Upper lobe of right lung (tissue), 1 donor: ENCODE measurements around the gene AFM. TPM values are rescaled to one million over a fixed set of nuclear protein-coding genes. Genes with fewer than 3 reads are reported as not detected.

Experiments used
- ATAC-seq: fragments of 200-7000 bp; cut with Tn5 transposase; one replicate; pipeline ENCODE4 v1.9.1; 2020; ENCODE audit warnings: mild to moderate bottlenecking, moderate library complexity
- DNase-seq: peaks from one replicate; pipeline ENCODE4 v3.0.0-alpha.2; 2020
- H3K27ac ChIP-seq: fragments of 200-600 bp; one replicate; pipeline ENCODE4 v1.8.0; 2022
- H3K27me3 ChIP-seq: fragments of 200-600 bp; one replicate; pipeline ENCODE4 v1.8.0; 2022; ENCODE audit warnings: mild to moderate bottlenecking
- H3K36me3 ChIP-seq: fragments of 200-600 bp; one replicate; pipeline ENCODE4 v1.8.0; 2022
- H3K4me1 ChIP-seq: fragments of 200-600 bp; one replicate; pipeline ENCODE4 v1.8.0; 2022
- H3K4me3 ChIP-seq: fragments of 200-600 bp; one replicate; pipeline ENCODE4 v1.8.0; 2022; ENCODE audit warnings: mild to moderate bottlenecking
- H3K9me3 ChIP-seq: fragments of 200-600 bp; one replicate; pipeline ENCODE4 v1.8.0; 2022
- CTCF ChIP-seq: fragments of 200-600 bp; IDR thresholded peaks from one replicate; pipeline ENCODE4 v1.8.0; 2022; ENCODE audit warnings: antibody characterized with exemption
- intact Hi-C: fragments of 100-400 bp; cut with DNase I; formaldehyde crosslinking; loops from one replicate; pipeline ENCODE4 v1.11.0; 2022
- total RNA-seq: library from RNA; stranded (reverse); fragmentation: NEBNext Ultra II Directional; extraction: Animal tissue kit (Norgen Biotek cat#: 25700); gene quantifications from one replicate; pipeline ENCODE4 v1.2.1, GENCODE V29; 2021
- donor health status: DM: no; HTN: yes; CAD: no; lungs with severe emphysema.

The AFM gene
- total RNA-seq, 1 donor from 2014 or later = not detected

DNA sequence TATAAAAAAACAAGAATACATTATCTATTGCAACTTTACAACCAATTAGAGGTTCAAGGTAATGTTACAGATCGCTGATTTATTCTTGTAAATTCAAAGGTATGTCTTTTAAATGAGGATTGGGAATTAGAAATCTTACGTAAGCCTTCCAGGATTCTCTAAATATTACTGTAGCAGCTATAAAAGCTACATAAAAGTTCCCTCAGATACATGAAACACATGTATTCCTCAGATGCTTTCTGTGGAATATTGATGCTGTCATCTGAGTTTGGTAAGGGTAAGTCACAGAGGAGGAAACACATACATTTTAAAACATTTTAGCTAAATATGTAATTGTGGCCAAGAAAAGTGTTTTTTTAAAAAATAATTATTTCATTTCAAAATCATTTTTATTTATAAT, 42.1 kb upstream of the AFM start:
- Histone ChIP-seq H3K9me3 (no peaks in the 10 kb centered on the region), H3K4me1 (no peaks in the 10 kb centered on the region), H3K27ac (no peak overlapping the region), H3K36me3 (no peaks in the 10 kb centered on the region), H3K27me3 (no peaks in the 10 kb centered on the region), H3K4me3 (no peak overlapping the region)
- TF ChIP-seq CTCF = no peak
- ATAC-seq (no peak), DNase-seq (no peak)
- intact Hi-C loops = no loop called here

- Histone ChIP-seq H3K4me3 (no peak overlapping the region), H3K9me3 (no peaks in the 10 kb centered on the region), H3K27me3 (no peaks in the 10 kb centered on the region), H3K4me1 (no peaks in the 10 kb centered on the region), H3K36me3 (no peaks in the 10 kb centered on the region), H3K27ac (no peak overlapping the region)
- TF ChIP-seq CTCF = no peak
- intact Hi-C loops = no loop called here
- DNase-seq (no peak), ATAC-seq (no peak)
Measured at GRCh38 chr4:73439991-73440390, 41.6 kb upstream of the AFM start.

DNA sequence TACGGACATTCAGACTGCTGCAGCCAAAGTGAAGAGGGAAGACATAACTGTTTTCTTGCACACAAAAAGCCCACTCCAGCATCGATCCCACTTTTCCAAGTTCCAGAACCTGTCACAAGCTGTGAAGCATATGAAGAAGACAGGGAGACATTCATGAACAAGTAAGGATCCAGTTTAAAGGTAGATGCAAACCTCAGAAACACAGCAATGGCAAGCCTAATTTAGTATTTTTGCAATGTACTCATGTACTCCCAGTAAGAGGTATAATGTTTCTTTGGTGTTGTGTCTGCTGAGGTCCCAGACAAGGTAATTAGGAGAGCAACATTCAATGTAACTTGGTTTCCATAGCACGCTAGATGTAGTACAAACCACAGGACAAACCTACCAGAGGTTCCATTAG, 40.9 kb upstream of the AFM start:
- H3K27me3 ChIP-seq = peaks cover 5% of the 10 kb centered on the region
- DNase-seq (no peak), ATAC-seq (no peak)
- no peaks in the 10 kb centered on the region for H3K4me1 ChIP-seq
- intact Hi-C loops = no loop called here
- no peak for TF ChIP-seq CTCF
- no peak overlapping the region for H3K4me3 ChIP-seq
- H3K27ac ChIP-seq = no peak overlapping the region
- H3K9me3 ChIP-seq = no peaks in the 10 kb centered on the region
- no peaks in the 10 kb centered on the region for H3K36me3 ChIP-seq

DNA sequence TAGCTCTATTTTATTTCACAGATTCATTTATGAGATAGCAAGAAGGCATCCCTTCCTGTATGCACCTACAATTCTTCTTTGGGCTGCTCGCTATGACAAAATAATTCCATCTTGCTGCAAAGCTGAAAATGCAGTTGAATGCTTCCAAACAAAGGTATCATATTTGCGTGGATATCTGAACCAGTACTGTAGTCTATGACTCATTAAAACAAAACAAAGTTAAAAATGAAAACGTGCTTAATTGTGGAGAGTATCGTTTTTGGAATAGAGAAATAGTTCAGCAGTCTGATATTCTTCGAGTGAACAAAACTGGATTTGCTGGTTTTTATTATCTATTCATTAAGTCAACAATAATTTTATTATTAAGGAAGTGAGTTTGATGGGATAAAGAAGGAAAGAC, 39.3 kb upstream of the AFM start:
- ATAC-seq (no peak), DNase-seq (no peak)
- no peak overlapping the region for H3K4me3 ChIP-seq
- no peaks in the 10 kb centered on the region for H3K9me3 ChIP-seq
- intact Hi-C loops = no loop called here
- H3K4me1 ChIP-seq = no peaks in the 10 kb centered on the region
- no peaks in the 10 kb centered on the region for H3K36me3 ChIP-seq
- TF ChIP-seq CTCF = no peak
- H3K27ac ChIP-seq = no peak overlapping the region
- H3K27me3 ChIP-seq = peaks cover 5% of the 10 kb centered on the region

DNA sequence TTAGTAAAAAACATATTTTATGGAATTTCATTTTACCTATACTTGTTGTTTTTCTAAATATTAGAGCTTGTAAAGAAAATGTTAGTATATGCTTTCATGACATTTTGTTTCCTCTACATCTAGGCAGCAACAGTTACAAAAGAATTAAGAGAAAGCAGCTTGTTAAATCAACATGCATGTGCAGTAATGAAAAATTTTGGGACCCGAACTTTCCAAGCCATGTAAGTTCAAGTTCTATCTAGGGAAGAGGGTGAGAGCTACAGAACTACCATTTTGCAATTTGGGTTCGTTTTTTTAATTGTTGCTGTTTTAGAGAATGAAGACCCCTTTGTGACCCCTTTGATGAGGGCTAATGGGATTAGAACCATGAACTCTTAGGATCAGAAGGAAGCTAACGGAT, 38.3 kb upstream of the AFM start:
- Histone ChIP-seq H3K36me3 (no peaks in the 10 kb centered on the region), H3K27ac (no peak overlapping the region), H3K9me3 (no peaks in the 10 kb centered on the region), H3K27me3 (peaks cover 5% of the 10 kb centered on the region), H3K4me1 (no peaks in the 10 kb centered on the region), H3K4me3 (no peak overlapping the region)
- intact Hi-C loops = no loop called here
- ATAC-seq (no peak), DNase-seq (no peak)
- no peak for TF ChIP-seq CTCF
